A549 (cell line): ENCODE measurements around the gene TTC12. TPM values are rescaled to one million over a fixed set of nuclear protein-coding genes. Genes with fewer than 3 reads are reported as not detected.

Experiments used
- ATAC-seq, 2 experiments: fragments of 200-7000 bp in 1 of 2; fragments of >200 bp in 1 of 2; cut with Nextera tagmentation in 1 of 2; cut with Tn5 transposase in 1 of 2; 3 replicates each; pipeline versions ENCODE4 v1.8.0 to v1.9.1; 2018 to 2020; ENCODE audit warnings: mild to moderate bottlenecking in 1 of 2, moderate library complexity in 1 of 2
- CTCF ChIA-PET: fragments of 300-600 bp; sonication (Branson Sonifier 250); formaldehyde crosslinking; extraction: SDS; loops from one replicate; lab custom pipeline; 2021; ENCODE audit warnings: antibody characterized with exemption, inconsistent platforms; lab: Yijun Ruan, JAX
- POLR2A ChIA-PET: fragments of 350-600 bp; formaldehyde crosslinking; extraction: SDS; loops from one replicate; lab custom pipeline; 2021; ENCODE audit warnings: antibody characterized with exemption, inconsistent platforms; lab: Yijun Ruan, JAX
- DNase-seq, 2 experiments: peaks; one replicate each; pipeline versions ENCODE4 v3.0.0 to v3.0.0-alpha.2; 2011 to 2016; ENCODE audit warnings: low read depth in 1 of 2, low spot score in 1 of 2
- FAIRE-seq: peaks from 2 replicates; lab custom pipeline; 2011; peaks lifted over from hg19 to GRCh38; lab: Jason Lieb, UNC
- H3K27ac ChIP-seq, 2 experiments: fragments of >200 bp; sonication (Bioruptor Twin); formaldehyde crosslinking; 3 replicates each; pipeline ENCODE4 v1.5.1; 2016 to 2017
- H3K4me1 ChIP-seq: fragments of >200 bp; sonication (Bioruptor Twin); formaldehyde crosslinking; 3 replicates; pipeline ENCODE4 v1.6.1; 2016
- H3K4me2 ChIP-seq: fragments of >200 bp; sonication (Bioruptor Twin); formaldehyde crosslinking; 3 replicates; pipeline ENCODE4 v1.6.1; 2016
- H3K4me3 ChIP-seq: fragments of >200 bp; sonication (Bioruptor Twin); formaldehyde crosslinking; 3 replicates; pipeline ENCODE4 v1.5.1; 2016
- H3K9me3 ChIP-seq: fragments of >200 bp; sonication (Bioruptor Twin); formaldehyde crosslinking; 3 replicates; pipeline ENCODE4 v1.6.1; 2016
- ATOH8 ChIP-seq: fragments of 250-450 bp; sonication (Bioruptor Pico); IDR thresholded peaks from 2 replicates; pipeline ENCODE4 v1.5.0; 2020; ENCODE audit warnings: low read depth, mild to moderate bottlenecking, moderate library complexity
- CBX8 ChIP-seq: fragments of 200-600 bp; sonication (generic); IDR thresholded peaks from 2 replicates; pipeline ENCODE4 v1.6.1; 2016
- CEBPB ChIP-seq, 2 experiments: fragments of >200 bp in 1 of 2; sonication (Bioruptor Twin) in 1 of 2; formaldehyde crosslinking in 1 of 2; IDR thresholded peaks; 2 replicates each; pipeline ENCODE4 v1.6.1; 2012 to 2016
- CHD4 ChIP-seq: fragments of 200-600 bp; sonication (generic); IDR thresholded peaks from 2 replicates; pipeline ENCODE4 v1.6.1; 2016; ENCODE audit warnings: antibody characterized with exemption, mild to moderate bottlenecking, borderline replicate concordance
- ESRRA ChIP-seq: fragments of 150-350 bp; IDR thresholded peaks from 2 replicates; pipeline ENCODE4 v1.6.1; 2014; ENCODE audit warnings: mild to moderate bottlenecking, low read length, borderline replicate concordance
- FOSB ChIP-seq: fragments of 250-450 bp; sonication (Bioruptor Pico); IDR thresholded peaks from 2 replicates; pipeline ENCODE4 v1.5.0; 2020; ENCODE audit warnings: mild to moderate bottlenecking, moderate library complexity
- FOSL2 ChIP-seq, 2 experiments: fragments of 450-650 bp in 1 of 2; fragments of >200 bp in 1 of 2; sonication (Bioruptor Twin) in 1 of 2; formaldehyde crosslinking; IDR thresholded peaks; 2 replicates each; pipeline versions ENCODE4 v1.5.0 to v1.6.1; 2016 to 2020; ENCODE audit warnings: mild to moderate bottlenecking in 1 of 2, moderate library complexity in 1 of 2
- GATA3 ChIP-seq: IDR thresholded peaks from 2 replicates; pipeline ENCODE4 v1.6.1; 2012; ENCODE audit warnings: borderline replicate concordance
- HEYL ChIP-seq: fragments of 250-450 bp; sonication (Bioruptor Pico); IDR thresholded peaks from 2 replicates; pipeline ENCODE4 v1.8.0; 2021; ENCODE audit warnings: mild to moderate bottlenecking, moderate library complexity
- HMGXB4 ChIP-seq: fragments of 250-450 bp; sonication (Bioruptor Pico); IDR thresholded peaks from 2 replicates; pipeline ENCODE4 v1.5.0; 2021; ENCODE audit warnings: mild to moderate bottlenecking, moderate library complexity, borderline replicate concordance
- HOXB13 ChIP-seq: fragments of 250-450 bp; sonication (Bioruptor Pico); IDR thresholded peaks from 2 replicates; pipeline ENCODE4 v1.5.0; 2020; ENCODE audit warnings: low read depth, mild to moderate bottlenecking, moderate library complexity
- HOXB5 ChIP-seq: fragments of 250-450 bp; sonication (Bioruptor Pico); IDR thresholded peaks from 2 replicates; pipeline ENCODE4 v1.5.0; 2020; ENCODE audit warnings: mild to moderate bottlenecking, moderate library complexity
- JUN ChIP-seq, 2 experiments: fragments of >200 bp; sonication (Bioruptor Twin); formaldehyde crosslinking; IDR thresholded peaks; 2 replicates in 1 of 2; 3 replicates in 1 of 2; pipeline ENCODE4 v1.6.1; 2016 to 2017
- KDM1A ChIP-seq: fragments of 200-600 bp; sonication (generic); IDR thresholded peaks from 2 replicates; pipeline ENCODE4 v1.6.1; 2016; ENCODE audit warnings: low read depth, mild to moderate bottlenecking
- KDM5A ChIP-seq: fragments of 200-600 bp; sonication (generic); IDR thresholded peaks from 2 replicates; pipeline ENCODE4 v1.6.1; 2016; ENCODE audit warnings: antibody characterized with exemption, mild to moderate bottlenecking
- MAZ ChIP-seq: fragments of 150-350 bp; IDR thresholded peaks from 2 replicates; pipeline ENCODE4 v1.6.1; 2014; ENCODE audit warnings: antibody characterized with exemption, low read depth, low read length, borderline replicate concordance
- MYC ChIP-seq: IDR thresholded peaks from 2 replicates; pipeline ENCODE4 v1.6.1; 2012; ENCODE audit warnings: mild to moderate bottlenecking, inconsistent platforms, low read length, improper control_type of control experiment, borderline replicate concordance
- NFE2L2 ChIP-seq: fragments of 150-350 bp; conservative IDR thresholded peaks from 2 replicates; pipeline ENCODE4 v1.6.1; 2014; ENCODE audit warnings: low read length
- NPAS2 ChIP-seq: fragments of 250-450 bp; sonication (Bioruptor Pico); IDR thresholded peaks from 2 replicates; pipeline ENCODE4 v1.8.0; 2022; ENCODE audit warnings: mild to moderate bottlenecking, moderate library complexity, borderline replicate concordance
- PHF8 ChIP-seq: fragments of 200-600 bp; sonication (generic); IDR thresholded peaks from 2 replicates; pipeline ENCODE4 v1.6.1; 2016; ENCODE audit warnings: low read depth, mild to moderate bottlenecking, antibody characterized with exemption, moderate library complexity, borderline replicate concordance
- RAD21 ChIP-seq, 2 experiments: fragments of >200 bp in 1 of 2; sonication (Bioruptor Twin) in 1 of 2; formaldehyde crosslinking in 1 of 2; IDR thresholded peaks in 1 of 2; conservative IDR thresholded peaks in 1 of 2; 2 replicates in 1 of 2; 3 replicates in 1 of 2; pipeline ENCODE4 v1.6.1; 2012 to 2018; ENCODE audit warnings: inconsistent platforms in 1 of 2
- RCOR1 ChIP-seq: fragments of 150-350 bp; IDR thresholded peaks from 2 replicates; pipeline ENCODE4 v1.6.1; 2014; ENCODE audit warnings: antibody characterized with exemption, low read length, low read depth
- RFX5 ChIP-seq: fragments of 450-650 bp; IDR thresholded peaks from 2 replicates; pipeline ENCODE4 v1.7.1; 2014; ENCODE audit warnings: antibody characterized with exemption, mild to moderate bottlenecking, moderate library complexity
- RNF2 ChIP-seq: fragments of 200-600 bp; sonication (generic); IDR thresholded peaks from 2 replicates; pipeline ENCODE4 v1.6.1; 2016; ENCODE audit warnings: low read depth, mild to moderate bottlenecking, antibody characterized with exemption, moderate library complexity, borderline replicate concordance
- TP53 ChIP-seq: fragments of 250-450 bp; sonication (Bioruptor Pico); IDR thresholded peaks from 2 replicates; pipeline ENCODE4 v1.5.0; 2021; ENCODE audit warnings: mild to moderate bottlenecking, moderate library complexity
- WGBS: methylation state at CpG from one replicate; pipeline ENCODE4 v1.1.6; 2017; ENCODE audit errors: missing lambda C conversion rate; 5-methylcytosine and 5-hydroxymethylcytosine counted together
- polyA plus RNA-seq, 4 experiments: library from polyadenylated mRNA; depleted of rRNA in 3 of 4; stranded (reverse); fragments of >200 nt; fragmentation: RNase III in 1 of 4; extraction: RNeasy Plus Mini Kit Qiagen cat#74134 plus additional on column Dnase treatment in 1 of 4; gene quantifications; 2 replicates in 3 of 4; 3 replicates in 1 of 4; pipeline ENCODE4 v1.2.3, GENCODE V29; 2011 to 2017
- TF ChIP-seq, protein P1 (sequence below): IDR thresholded peaks from 2 replicates; pipeline ENCODE4 v1.6.1; 2012; ENCODE audit warnings: low read depth, borderline replicate concordance
- TF ChIP-seq, protein P2 (sequence below): IDR thresholded peaks from 2 replicates; pipeline ENCODE4 v1.6.1; 2012
- TF ChIP-seq, protein P3 (sequence below): fragments of >200 bp; sonication (Bioruptor Twin); formaldehyde crosslinking; IDR thresholded peaks from 3 replicates; pipeline ENCODE4 v1.5.1; 2016
- TF ChIP-seq, protein P4 (sequence below): IDR thresholded peaks from 2 replicates; pipeline ENCODE4 v1.6.1; 2012
- TF ChIP-seq, protein P5 (sequence below): fragments of 150-350 bp; IDR thresholded peaks from 2 replicates; pipeline ENCODE4 v1.6.1; 2014; ENCODE audit warnings: low read depth, mild to moderate bottlenecking, low read length

The TTC12 gene
- polyA plus RNA-seq, 2 of the 4 experiments (the other 2 are of a cell fraction): 5.9 to 13.5 TPM

DNA sequence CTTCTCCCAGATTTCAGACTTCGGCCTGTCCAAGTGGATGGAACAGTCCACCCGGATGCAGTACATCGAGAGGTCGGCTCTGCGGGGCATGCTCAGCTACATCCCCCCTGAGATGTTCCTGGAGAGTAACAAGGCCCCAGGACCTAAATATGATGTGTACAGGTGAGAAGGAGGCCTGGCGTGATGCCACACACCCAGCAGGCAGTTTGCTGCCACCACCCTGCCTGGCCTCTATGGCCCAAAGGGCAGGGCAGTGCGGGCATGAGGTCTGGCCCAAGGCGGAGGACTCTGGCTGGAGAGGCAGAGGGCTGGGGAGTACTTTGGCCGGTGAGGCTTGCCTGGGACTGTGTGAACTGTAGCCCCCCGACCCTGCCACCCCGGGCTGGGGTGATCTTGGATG lies 80.5 kb downstream of the TTC12 start:
- WGBS: 87% methylated on average over 3 of the region's 11 CpGs
- ChIA-PET CTCF (no interaction called here), POLR2A (no interaction called here)
- no peaks in the 10 kb centered on the region for H3K9me3 ChIP-seq
- H3K4me1 ChIP-seq: no peaks in the 10 kb centered on the region
- DNase-seq (no peak), FAIRE-seq (no peak), ATAC-seq (no peak)
- H3K27ac ChIP-seq: no peak overlapping the region
- no peak overlapping the region for H3K4me2 ChIP-seq
- H3K4me3 ChIP-seq: no peak overlapping the region
- TF ChIP-seq JUN (IDR thresholded peaks at IDR 0.05): no peak
- TF ChIP-seq, protein P1, sequence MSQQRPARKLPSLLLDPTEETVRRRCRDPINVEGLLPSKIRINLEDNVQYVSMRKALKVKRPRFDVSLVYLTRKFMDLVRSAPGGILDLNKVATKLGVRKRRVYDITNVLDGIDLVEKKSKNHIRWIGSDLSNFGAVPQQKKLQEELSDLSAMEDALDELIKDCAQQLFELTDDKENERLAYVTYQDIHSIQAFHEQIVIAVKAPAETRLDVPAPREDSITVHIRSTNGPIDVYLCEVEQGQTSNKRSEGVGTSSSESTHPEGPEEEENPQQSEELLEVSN: no peak
- TF ChIP-seq, protein P2, sequence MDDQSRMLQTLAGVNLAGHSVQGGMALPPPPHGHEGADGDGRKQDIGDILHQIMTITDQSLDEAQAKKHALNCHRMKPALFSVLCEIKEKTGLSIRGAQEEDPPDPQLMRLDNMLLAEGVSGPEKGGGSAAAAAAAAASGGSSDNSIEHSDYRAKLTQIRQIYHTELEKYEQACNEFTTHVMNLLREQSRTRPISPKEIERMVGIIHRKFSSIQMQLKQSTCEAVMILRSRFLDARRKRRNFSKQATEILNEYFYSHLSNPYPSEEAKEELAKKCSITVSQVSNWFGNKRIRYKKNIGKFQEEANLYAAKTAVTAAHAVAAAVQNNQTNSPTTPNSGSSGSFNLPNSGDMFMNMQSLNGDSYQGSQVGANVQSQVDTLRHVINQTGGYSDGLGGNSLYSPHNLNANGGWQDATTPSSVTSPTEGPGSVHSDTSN: no peak
- TF ChIP-seq KDM1A: no peak
- TF ChIP-seq GATA3: no peak
- TF ChIP-seq, protein P3, sequence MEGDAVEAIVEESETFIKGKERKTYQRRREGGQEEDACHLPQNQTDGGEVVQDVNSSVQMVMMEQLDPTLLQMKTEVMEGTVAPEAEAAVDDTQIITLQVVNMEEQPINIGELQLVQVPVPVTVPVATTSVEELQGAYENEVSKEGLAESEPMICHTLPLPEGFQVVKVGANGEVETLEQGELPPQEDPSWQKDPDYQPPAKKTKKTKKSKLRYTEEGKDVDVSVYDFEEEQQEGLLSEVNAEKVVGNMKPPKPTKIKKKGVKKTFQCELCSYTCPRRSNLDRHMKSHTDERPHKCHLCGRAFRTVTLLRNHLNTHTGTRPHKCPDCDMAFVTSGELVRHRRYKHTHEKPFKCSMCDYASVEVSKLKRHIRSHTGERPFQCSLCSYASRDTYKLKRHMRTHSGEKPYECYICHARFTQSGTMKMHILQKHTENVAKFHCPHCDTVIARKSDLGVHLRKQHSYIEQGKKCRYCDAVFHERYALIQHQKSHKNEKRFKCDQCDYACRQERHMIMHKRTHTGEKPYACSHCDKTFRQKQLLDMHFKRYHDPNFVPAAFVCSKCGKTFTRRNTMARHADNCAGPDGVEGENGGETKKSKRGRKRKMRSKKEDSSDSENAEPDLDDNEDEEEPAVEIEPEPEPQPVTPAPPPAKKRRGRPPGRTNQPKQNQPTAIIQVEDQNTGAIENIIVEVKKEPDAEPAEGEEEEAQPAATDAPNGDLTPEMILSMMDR: no peak
- no peak for TF ChIP-seq NFE2L2
- TF ChIP-seq FOSL2 (IDR thresholded peaks at IDR 0.05): no peak
- TF ChIP-seq FOSL2 (CRISPR knock-in tag; IDR thresholded peaks at IDR 0.05): no peak
- no peak for TF ChIP-seq CEBPB (IDR thresholded peaks at IDR 0.05)
- no peak for TF ChIP-seq KDM5A
- no peak for TF ChIP-seq RCOR1
- TF ChIP-seq RAD21 (conservative IDR thresholded peaks at IDR 0.05 in 1 of 2, IDR thresholded peaks at IDR 0.05 in 1 of 2): no peak
- TF ChIP-seq HOXB13 (CRISPR knock-in tag): no peak
- TF ChIP-seq MAZ: no peak
- no peak for TF ChIP-seq ESRRA
- TF ChIP-seq CHD4: no peak
- TF ChIP-seq NPAS2 (CRISPR knock-in tag): no peak
- no peak for TF ChIP-seq TP53 (CRISPR knock-in tag)
- no peak for TF ChIP-seq HEYL
- no peak for TF ChIP-seq HOXB5 (CRISPR knock-in tag)

- Histone ChIP-seq H3K4me2 (no peak overlapping the region), H3K27ac (no peak overlapping the region), H3K9me3 (no peaks in the 10 kb centered on the region), H3K4me1 (no peaks in the 10 kb centered on the region), H3K4me3 (no peak overlapping the region)
- ChIA-PET POLR2A (no interaction called here), CTCF (no interaction called here)
- no peak for ATAC-seq
- WGBS: 71% methylated on average over 6 of the region's 9 CpGs
- FAIRE-seq: no peak
- DNase-seq: no peak
- TF ChIP-seq, protein P4, sequence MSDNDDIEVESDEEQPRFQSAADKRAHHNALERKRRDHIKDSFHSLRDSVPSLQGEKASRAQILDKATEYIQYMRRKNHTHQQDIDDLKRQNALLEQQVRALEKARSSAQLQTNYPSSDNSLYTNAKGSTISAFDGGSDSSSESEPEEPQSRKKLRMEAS: no peak
- TF ChIP-seq FOSB (CRISPR knock-in tag) (no peak), RCOR1 (no peak), PHF8 (no peak), MYC (no peak), HMGXB4 (CRISPR knock-in tag) (no peak), RNF2 (no peak), RFX5 (no peak), GATA3 (no peak), CHD4 (no peak), ATOH8 (CRISPR knock-in tag) (no peak), CBX8 (no peak), RAD21 (conservative IDR thresholded peaks at IDR 0.05 in 1 of 2, IDR thresholded peaks at IDR 0.05 in 1 of 2) (no peak)
- TF ChIP-seq, protein P5, sequence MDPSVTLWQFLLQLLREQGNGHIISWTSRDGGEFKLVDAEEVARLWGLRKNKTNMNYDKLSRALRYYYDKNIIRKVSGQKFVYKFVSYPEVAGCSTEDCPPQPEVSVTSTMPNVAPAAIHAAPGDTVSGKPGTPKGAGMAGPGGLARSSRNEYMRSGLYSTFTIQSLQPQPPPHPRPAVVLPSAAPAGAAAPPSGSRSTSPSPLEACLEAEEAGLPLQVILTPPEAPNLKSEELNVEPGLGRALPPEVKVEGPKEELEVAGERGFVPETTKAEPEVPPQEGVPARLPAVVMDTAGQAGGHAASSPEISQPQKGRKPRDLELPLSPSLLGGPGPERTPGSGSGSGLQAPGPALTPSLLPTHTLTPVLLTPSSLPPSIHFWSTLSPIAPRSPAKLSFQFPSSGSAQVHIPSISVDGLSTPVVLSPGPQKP: no peak
These were observed 81.5 kb downstream of the TTC12 start for GRCh38 chr11:113395782-113396336.
